ENCODE results near the gene KIF4B. TPM values are rescaled to one million over a fixed set of nuclear protein-coding genes. Genes with fewer than 3 reads are reported as not detected.
A peak's percentile ranks its signal among the peaks of the same experiment; 100 is the strongest.

KIF4B gene
- total and polyA plus RNA-seq, 2 of the 13 experiments (the other 11 are each of a cell fraction or from before 2014, with no cell fraction given) = 0.04 TPM; not detected in 1

- 14% methylated on average over 4 of the region's 17 CpGs for WGBS (ENCODE audit: low lambda C conversion rate)
- peak overlapping the region; percentile 61 for H3K4me2 ChIP-seq (ENCODE audit: low read depth, low read length)
- ChIA-PET CTCF (ENCODE audit: low intra/inter-chr PET ratio, low total read pairs) (no interaction called here), POLR2A (no interaction called here)
- DNase-seq (ENCODE audit: low spot score) = no peak
- peak overlapping the region; percentile 19 to 54 (median 48); a peak in 5 of 6 replicates for H3K4me3 ChIP-seq (replicated peaks in 1 of 3; ENCODE audit: insufficient read depth in 1 of 3, low read depth in 2 of 3, low read length in 3 of 3)
- FAIRE-seq = no peak
- no peaks in the 10 kb centered on the region for H4K20me1 ChIP-seq (ENCODE audit: insufficient read depth, low read length)
- intact Hi-C loops (cut with micrococcal nuclease; ENCODE audit: unreplicated experiment) (no loop called here), in situ Hi-C loops (cut with HindIII; ENCODE audit: extremely low pct_ligation_motif_present, low pct_unique_long_range_greater_than_20kb) (loop anchor here (10.0 kb wide), 1 partner anchor 45 kb away; no protein-coding TSS in a partner anchor)
- no peak overlapping the region for H2AFZ ChIP-seq (ENCODE audit: low read length)
- H3K36me3 ChIP-seq (replicated peaks in 1 of 2; ENCODE audit: control insufficient read depth in 1 of 2, insufficient read depth in 2 of 2, low read length in 2 of 2) = no peaks in the 10 kb centered on the region
- peak; percentile 89 for ATAC-seq
- no peaks in the 10 kb centered on the region for H3K79me2 ChIP-seq (ENCODE audit: insufficient read depth, low read length)
- H3K27ac ChIP-seq (ENCODE audit: extremely low read length, insufficient read depth, low read length) = no peak overlapping the region
- no peak overlapping the region for H3K9ac ChIP-seq (ENCODE audit: insufficient read depth, low read depth, low read length)
- H3K9me3 ChIP-seq (ENCODE audit: low read length) = no peaks in the 10 kb centered on the region
- BruUV-seq (replicated peaks) = no TSS peak
- peaks cover 1 to 16% of the 10 kb centered on the region in 2 experiments; a peak in 4 of 5 replicates for H3K27me3 ChIP-seq (ENCODE audit: control insufficient read depth in 1 of 2, insufficient read depth in 2 of 2, low read length in 2 of 2)
- peaks cover 12% of the 10 kb centered on the region; the same call in 1 of the 2 replicates for H3K4me1 ChIP-seq (ENCODE audit: insufficient read depth, low read length)
- TF ChIP-seq CHCHD3 (CRISPR knock-in tag; IDR thresholded peaks at IDR 0.05) = no peak
- TF ChIP-seq ZBTB43 (CRISPR knock-in tag; conservative IDR thresholded peaks at IDR 0.05) = no peak
- TF ChIP-seq BORCS8-MEF2B (CRISPR knock-in tag; IDR thresholded peaks at IDR 0.05) = no peak
- TF ChIP-seq POLR2A (IDR thresholded peaks at IDR 0.05; ENCODE audit: insufficient read depth in 1 of 2, low read depth in 2 of 2, low read length in 2 of 2) = no peak
- TF ChIP-seq NFAT5 (CRISPR knock-in tag; IDR thresholded peaks at IDR 0.05) = no peak
- no peak for TF ChIP-seq STAG1 (CRISPR knock-in tag; IDR thresholded peaks at IDR 0.05)
- no peak for TF ChIP-seq KLF11 (CRISPR knock-in tag; IDR thresholded peaks at IDR 0.05)
- TF ChIP-seq NPAS2 (CRISPR knock-in tag; IDR thresholded peaks at IDR 0.05; ENCODE audit: borderline replicate concordance) = no peak
- TF ChIP-seq ZSCAN22 (CRISPR knock-in tag; IDR thresholded peaks at IDR 0.05) = no peak
- TF ChIP-seq MED1 (CRISPR knock-in tag; IDR thresholded peaks at IDR 0.05) = no peak
- TF ChIP-seq ZNF180 (CRISPR knock-in tag; IDR thresholded peaks at IDR 0.05; ENCODE audit: borderline replicate concordance, low read depth) = no peak
- no peak for TF ChIP-seq ZNF570 (CRISPR knock-in tag; IDR thresholded peaks at IDR 0.05; ENCODE audit: borderline replicate concordance)
- peak; percentile 58 for TF ChIP-seq ZNF687 (CRISPR knock-in tag; IDR thresholded peaks at IDR 0.05)
- 0 out of 2 replicates have a peak, but pooled peaks have one; percentile 23 for TF ChIP-seq RBFOX2 (IDR thresholded peaks at IDR 0.05; ENCODE audit: low read depth, low read length)
These were observed 6.2 kb downstream of the KIF4B start for GRCh38 chr5:155019601-155020226.

All from HepG2 (cell line).